Anterior cingulate cortex (tissue), 58 donors: ENCODE data around the gene SIRT6.
"Not testable (repeated sequence)": the region's sequence is repeated elsewhere in the genome, so short reads cannot be mapped to it uniquely, and the experiment has no call there.

Experiments used
- DNase-seq, 58 donors: peaks; one replicate each; lab custom pipeline; 2025; lab: John Stamatoyannopoulos, UW

SIRT6 gene

DNA sequence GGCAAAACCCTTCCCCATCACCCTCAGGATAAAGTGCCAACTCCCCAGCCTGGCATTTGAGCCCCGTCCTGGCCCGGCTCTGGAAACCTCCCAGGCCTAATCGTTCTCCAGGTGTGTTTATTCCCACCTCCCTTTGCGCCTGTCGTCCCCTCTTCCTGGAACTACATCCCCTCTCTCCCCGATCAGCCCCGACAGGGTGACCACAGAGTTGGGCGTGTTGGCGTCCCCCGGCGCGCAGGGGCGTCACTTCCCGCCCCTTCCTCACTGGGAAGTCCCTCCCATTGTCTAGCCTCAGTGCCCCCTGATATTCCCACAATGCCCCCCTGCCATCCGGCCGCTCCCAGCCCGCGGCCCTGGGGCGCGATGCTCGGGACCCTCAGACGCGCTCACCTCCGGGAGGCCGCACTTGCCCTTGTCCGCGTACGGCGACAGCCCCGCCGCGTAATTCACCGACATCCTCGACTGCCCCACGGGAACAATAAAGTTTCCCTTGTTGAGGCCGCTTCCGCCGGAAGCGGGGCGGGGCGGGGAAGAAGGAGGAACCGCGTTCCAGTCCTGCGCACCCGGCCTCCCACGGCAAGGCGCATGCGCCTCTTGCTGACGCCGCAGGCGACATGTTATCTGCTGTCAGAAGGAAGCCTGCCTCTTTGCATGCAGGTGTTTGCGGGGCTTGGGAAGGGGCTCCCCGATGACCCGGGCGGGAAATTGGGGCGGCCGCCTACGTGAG lies at the start of gene SIRT6, which contains the start of gene ANKRD24:
Gene SIRT6, minus strand, starts transcription at position 480 of the 727 bp plus-strand sequence. Its CDS starts 24 bp downstream, at position 456.
Gene ANKRD24, plus strand, starts transcription at position 606 of the 727 bp plus-strand sequence. CDS start 3,737 bp downstream, outside the sequence.
- peak; percentile 56 to 97 (median 91) for DNase-seq

DNA sequence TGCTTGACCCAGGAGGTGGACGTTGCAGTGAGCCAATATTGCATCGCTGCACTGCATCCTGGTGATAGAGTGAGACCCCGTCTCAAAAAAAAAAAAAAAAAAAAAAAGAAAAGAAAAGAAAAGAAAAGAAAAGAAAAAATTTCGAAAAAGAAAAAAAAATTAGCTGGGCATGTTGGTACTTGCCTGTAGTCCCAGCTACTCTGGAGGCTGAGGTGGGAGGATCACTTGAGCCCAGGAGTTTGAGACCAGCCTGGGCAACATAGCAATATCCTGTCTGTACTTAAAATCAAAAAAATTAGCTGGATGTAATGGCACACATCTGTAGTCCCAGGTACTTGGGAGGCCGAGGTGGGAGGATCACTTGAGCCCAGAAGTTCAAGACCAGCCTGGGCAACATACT lies 49.8 kb upstream of the SIRT6 start:
- DNase-seq: not testable (repeated sequence)

DNA sequence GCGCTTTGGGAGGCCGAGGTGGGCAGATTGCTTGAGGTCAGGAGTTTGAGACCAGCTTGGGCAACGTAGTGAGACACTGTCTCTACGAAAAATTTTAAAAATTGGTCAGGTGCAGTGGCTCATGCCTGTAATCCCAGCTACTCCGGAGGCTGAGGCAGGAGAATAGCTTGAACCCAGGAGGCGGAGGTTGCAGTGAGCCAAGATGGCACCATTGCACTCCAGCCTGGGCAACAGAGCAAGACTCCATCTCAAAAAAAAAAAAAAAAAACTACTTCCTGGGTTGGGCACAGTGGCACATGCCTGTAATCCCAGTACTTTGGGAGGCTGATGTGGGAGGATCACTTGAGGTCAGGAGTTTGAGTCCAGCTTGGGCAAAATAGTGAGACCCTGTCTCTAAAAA lies 49.2 kb upstream of the SIRT6 start:
- not testable (repeated sequence) for DNase-seq

- not testable (repeated sequence) for DNase-seq
Measured at GRCh38 chr19:4230237-4230636, 47.9 kb upstream of the SIRT6 start.

DNA sequence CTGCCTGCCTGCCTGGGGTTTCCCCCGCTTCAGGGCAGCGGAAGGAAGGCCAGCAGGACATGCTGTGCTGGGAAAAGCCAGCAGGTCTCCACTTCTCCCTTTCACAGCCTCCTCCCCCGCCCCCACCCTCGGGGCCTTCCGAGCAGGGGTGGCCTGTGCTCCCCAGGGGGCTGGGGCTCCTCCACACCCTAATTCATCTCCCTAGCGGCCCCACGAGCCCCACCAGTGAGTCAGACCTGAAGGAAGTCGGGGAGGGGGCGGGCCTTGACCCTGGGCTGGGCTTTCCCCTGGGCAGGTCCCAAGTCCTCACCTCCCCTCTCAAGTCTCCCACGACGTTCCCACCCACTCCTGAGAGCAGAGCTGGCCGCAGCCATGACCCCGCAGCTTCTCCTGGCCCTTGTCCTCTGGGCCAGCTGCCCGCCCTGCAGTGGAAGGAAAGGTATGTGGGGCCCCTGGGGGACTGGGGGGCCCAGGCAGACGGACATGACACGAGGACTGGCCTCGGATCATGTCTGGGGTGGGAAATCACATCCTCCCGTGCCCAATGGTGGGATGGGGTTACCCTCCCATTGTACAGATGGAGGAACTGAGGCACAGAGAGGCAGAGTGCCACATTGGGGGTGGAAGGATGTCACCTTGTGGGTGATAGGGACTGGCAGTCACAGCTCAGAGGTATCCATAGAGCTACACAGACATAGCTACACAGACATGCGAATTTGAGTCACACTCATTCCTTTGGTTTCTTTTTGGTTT lies 47.0 kb upstream of the SIRT6 start, which contains the start of gene EBI3:
Gene EBI3, plus strand, starts transcription at position 345 of the 753 bp plus-strand sequence. Its CDS starts 28 bp downstream, at position 373.
- peak in 13 of 58 donors; percentile 1 to 49 (median 9) for DNase-seq

- no peak for DNase-seq
Measured at GRCh38 chr19:4228765-4229178, 46.4 kb upstream of the SIRT6 start.

- no peak for DNase-seq
Measured at GRCh38 chr19:4227771-4228170, 45.4 kb upstream of the SIRT6 start.

- no peak for DNase-seq
Measured at GRCh38 chr19:4225885-4226284, 43.5 kb upstream of the SIRT6 start.

DNA sequence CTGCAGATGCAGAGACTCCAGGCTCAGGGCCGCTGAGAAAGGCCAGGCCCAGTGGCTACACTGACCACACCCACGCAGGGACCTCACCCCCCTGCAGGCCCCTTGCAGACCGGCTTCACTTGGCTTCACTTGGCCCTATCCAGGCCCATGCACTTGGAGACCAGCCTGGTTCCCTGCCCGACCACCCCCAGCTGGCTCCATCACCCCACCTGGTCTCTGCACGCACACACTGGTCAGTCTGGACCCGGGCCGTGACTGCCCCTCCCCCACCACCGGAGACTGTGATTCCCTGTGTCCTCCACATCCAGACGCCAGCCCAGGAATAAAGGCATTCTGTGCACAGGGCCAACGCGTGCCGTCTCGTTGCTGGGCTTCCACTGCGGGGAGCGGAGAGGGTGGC lies 42.1 kb upstream of the SIRT6 start:
- DNase-seq: peak in 28 of 58 donors; percentile 0 to 82 (median 14)

DNA sequence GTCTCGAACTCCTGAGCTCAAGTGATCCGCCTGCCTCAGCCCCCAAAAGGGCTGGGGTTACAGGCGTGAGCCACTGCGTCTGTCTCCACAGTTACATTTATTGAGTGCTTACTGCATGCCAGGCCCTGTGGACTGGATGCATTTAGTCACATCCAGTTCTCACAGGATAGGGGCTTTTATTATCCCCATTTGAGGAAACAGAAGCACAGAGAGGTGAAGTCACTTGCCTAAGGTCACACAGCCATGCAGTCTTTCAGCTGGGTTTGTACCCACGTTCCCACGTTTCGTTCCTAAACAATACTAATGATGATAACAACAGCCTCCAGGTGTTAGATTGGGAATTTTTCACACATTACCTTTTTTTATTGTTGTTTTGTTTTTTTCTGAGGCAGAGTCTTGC lies 37.8 kb upstream of the SIRT6 start:
- no peak for DNase-seq

DNA sequence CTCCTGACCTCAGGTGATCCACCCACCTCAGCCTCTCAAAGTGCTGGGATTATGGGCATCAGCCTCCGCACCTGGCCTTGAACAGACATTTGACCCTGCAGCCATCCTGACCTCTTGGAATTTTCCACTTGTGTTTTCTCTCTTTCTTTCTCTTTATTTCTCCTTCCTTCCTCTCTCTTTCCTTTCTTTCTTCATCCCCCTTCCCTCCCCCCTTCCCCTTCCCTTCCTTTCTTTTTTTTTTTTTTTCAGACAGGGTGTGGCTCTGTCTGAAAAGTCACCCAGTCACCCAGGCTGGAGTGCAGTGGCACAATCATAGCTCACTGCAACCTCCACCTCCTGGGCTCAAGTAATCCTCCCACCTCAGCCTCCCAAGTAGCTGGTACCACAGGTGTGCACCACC lies 36.2 kb upstream of the SIRT6 start:
- not testable (repeated sequence) for DNase-seq

DNA sequence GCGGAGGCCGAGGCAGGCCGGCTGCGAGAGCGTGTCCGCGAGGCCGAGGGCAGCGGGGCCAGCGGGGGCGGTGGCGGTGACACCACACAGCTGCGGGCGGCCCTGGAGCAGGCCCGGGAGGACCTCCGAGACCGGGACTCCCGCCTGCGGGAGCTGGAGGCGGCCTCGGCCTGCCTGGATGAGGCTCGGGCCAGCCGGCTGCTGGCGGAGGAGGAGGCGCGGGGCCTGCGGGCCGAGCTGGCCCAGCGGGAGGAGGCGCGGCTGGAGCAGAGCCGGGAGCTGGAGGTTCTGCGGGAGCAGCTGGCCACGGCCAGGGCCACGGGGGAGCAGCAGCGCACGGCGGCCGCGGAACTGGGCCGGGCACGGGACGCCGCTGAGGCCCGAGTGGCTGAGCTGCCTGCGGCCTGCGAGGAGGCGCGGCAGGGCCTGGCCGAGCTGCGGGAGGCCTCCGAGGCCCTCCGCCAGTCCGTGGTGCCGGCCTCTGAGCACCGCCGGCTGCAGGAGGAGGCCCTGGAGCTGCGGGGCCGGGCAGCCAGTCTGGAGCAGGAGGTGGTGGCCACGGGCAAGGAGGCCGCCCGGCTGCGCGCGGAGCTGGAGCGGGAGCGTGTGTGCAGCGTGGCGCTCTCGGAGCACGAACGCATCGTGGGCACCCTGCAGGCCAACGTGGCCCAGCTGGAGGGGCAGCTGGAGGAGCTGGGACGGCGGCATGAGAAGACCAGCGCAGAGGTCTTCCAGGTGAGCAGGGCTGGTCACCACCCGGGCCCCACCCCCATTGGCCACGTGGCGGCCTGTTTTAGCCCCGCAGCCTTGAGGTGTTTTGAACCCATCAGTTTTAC lies 35.3 kb upstream of the SIRT6 start:
- DNase-seq: no peak

DNA sequence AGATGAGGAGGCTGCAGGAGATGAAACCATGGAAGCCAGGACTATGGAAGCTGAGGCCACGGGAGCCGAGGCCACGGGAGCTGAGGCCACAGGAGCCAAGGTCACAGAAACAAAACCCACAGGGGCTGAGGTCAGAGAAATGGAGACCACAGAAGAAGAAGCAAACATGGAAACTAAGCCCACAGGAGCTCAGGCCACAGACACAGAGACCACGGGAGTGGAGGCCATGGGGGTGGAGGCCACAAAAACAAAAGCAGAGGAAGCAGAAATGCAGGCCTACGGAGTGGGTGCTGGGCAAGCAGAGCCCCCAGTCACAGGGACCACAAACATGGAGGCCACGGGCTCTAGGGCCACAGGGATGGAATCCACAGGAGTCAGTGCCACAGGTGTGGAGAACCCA lies 34.5 kb upstream of the SIRT6 start:
- DNase-seq: no peak

DNA sequence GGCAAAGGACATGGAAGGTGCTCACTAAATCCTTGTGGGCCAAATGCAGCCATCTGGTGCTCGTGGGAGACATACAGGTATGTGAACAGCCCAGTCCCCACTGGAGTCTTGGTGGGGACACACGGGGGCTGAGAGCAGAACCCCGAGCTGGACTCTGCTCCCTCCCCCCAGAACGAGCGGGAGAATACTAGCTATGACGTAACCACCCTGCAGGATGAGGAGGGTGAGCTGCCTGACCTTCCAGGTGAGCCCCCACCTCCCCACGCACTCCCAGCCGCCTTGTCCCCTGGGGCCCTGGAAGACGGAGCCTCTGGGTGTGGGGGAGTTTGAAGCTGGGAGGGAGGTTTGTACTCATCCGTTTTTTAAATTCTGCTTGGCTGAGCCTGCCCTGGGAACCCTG lies 33.4 kb upstream of the SIRT6 start:
- DNase-seq: no peak

DNA sequence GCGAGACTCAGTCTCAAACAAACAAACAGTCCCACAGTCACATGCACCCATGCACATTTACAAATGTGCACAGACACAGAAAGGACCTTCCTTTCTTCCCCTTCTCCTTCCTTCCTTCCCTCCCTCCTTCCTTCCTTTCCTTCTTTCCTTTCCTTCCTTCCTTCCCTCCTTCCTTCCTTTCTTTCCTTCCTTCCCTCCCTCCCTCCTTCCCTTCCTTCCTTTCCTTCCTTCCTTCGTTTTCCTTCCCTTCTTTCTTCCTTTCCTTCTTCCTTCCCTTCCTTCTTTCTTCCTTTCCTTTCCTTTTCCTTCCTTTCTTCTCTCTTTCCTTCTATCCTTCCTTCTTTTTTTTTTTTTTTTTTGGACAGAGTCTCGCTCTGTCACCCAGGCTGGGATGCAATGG lies 30.8 kb upstream of the SIRT6 start:
- no peak for DNase-seq

GRCh38 chr19:4210166-4210731 lies 27.9 kb upstream of the SIRT6 start:
- DNase-seq: no peak

- DNase-seq: no peak
Measured at GRCh38 chr19:4208385-4209094, 26.2 kb upstream of the SIRT6 start.

GRCh38 chr19:4206818-4207484 lies 24.6 kb upstream of the SIRT6 start:
- no peak for DNase-seq

DNA sequence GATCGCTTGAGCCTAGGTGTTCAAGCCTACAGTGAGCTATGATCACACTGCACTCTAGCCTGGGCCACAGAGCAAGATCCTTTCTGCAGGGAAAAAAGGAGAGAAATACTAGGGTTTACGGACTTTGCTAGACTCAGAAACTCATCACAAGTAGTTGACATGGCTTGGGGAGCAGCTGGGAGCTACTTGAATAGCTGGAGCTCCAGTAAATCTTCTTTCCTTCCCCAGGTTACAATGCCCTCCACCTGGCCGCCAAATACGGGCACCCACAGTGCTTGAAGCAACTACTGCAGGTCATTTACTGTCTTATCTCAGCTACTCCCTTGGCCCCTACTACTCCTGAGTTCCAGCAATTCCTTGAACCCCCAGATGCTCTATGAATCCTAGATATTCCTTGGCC lies 19.4 kb upstream of the SIRT6 start:
- no peak for DNase-seq
